IMR-90 (cell line): ENCODE data around the gene DNM3. TPM values are rescaled to one million over a fixed set of nuclear protein-coding genes. Genes with fewer than 3 reads are reported as not detected.

Source experiments
- ATAC-seq: fragments of 200-7000 bp; cut with Tn5 transposase; 2 replicates; pipeline ENCODE4 v1.9.1; 2020; ENCODE audit warnings: low read depth, mild to moderate bottlenecking, moderate library complexity
- BruUV-seq: library from RNA; stranded (reverse); fragments of 400-500 nt; replicated peaks from 2 replicates; lab custom pipeline; 2021; lab: Mats Ljungman, UMichigan
- CTCF ChIA-PET: fragments of 300-600 bp; formaldehyde crosslinking; extraction: SDS; loops from one replicate; lab custom pipeline; 2021; ENCODE audit warnings: antibody characterized with exemption; lab: Yijun Ruan, JAX
- POLR2A ChIA-PET: fragments of 300-600 bp; sonication (Branson Sonifier 250); formaldehyde crosslinking; loops from one replicate; lab custom pipeline; 2022; ENCODE audit warnings: antibody characterized with exemption; ENCODE audit not compliant: unreplicated experiment; lab: Charles Lee
- DNase-seq: peaks from one replicate; pipeline ENCODE4 v3.0.0; 2013
- H2AFZ ChIP-seq: replicated peaks from 2 replicates; pipeline ENCODE3; 2013; ENCODE audit warnings: low read length, mild to moderate bottlenecking; ENCODE audit not compliant: poor library complexity
- H2AK5ac ChIP-seq: 2 replicates; pipeline ENCODE4 v1.6.1; 2013; ENCODE audit warnings: low read depth, low read length, inconsistent platforms
- H2AK9ac ChIP-seq: replicated peaks from 2 replicates; pipeline ENCODE3; 2013; ENCODE audit warnings: mild to moderate bottlenecking, low read depth, low read length, moderate library complexity; ENCODE audit not compliant: poor library complexity
- H2BK120ac ChIP-seq: 2 replicates; pipeline ENCODE4 v1.6.1; 2013; ENCODE audit warnings: low read depth, low read length, inconsistent platforms
- H2BK15ac ChIP-seq: 3 replicates; pipeline ENCODE4 v1.6.1; 2013; ENCODE audit warnings: low read depth, low read length, inconsistent platforms
- H2BK20ac ChIP-seq: 2 replicates; pipeline ENCODE4 v1.6.1; 2013; ENCODE audit warnings: low read depth, mild to moderate bottlenecking, inconsistent platforms, low read length, moderate library complexity
- H2BK5ac ChIP-seq: 2 replicates; pipeline ENCODE4 v1.6.1; 2013; ENCODE audit warnings: mild to moderate bottlenecking, low read depth, low read length, inconsistent platforms; ENCODE audit not compliant: poor library complexity, severe bottlenecking
- H3K14ac ChIP-seq: replicated peaks from 2 replicates; pipeline ENCODE4 v1.6.1; 2013; ENCODE audit warnings: low read depth, low read length, inconsistent platforms
- H3K18ac ChIP-seq: 2 replicates; pipeline ENCODE4 v1.6.1; 2013; ENCODE audit warnings: low read depth, low read length, control low read depth
- H3K23ac ChIP-seq: 2 replicates; pipeline ENCODE4 v1.6.1; 2013; ENCODE audit warnings: low read depth, low read length, inconsistent platforms
- H3K27ac ChIP-seq: 2 replicates; pipeline ENCODE4 v1.5.1; 2013; ENCODE audit warnings: mild to moderate bottlenecking, control low read depth, low read length; ENCODE audit not compliant: insufficient read depth
- H3K27me3 ChIP-seq: 2 replicates; pipeline ENCODE4 v1.6.1; 2013; ENCODE audit warnings: low read length; ENCODE audit not compliant: control insufficient read depth, insufficient read depth
- H3K36me3 ChIP-seq: 2 replicates; pipeline ENCODE4 v1.6.1; 2013; ENCODE audit warnings: low read length, mixed read lengths; ENCODE audit not compliant: control insufficient read depth, insufficient read depth
- H3K4ac ChIP-seq: 2 replicates; pipeline ENCODE4 v1.6.1; 2013; ENCODE audit warnings: low read depth, low read length, inconsistent platforms
- H3K4me1 ChIP-seq: 2 replicates; pipeline ENCODE4 v1.6.1; 2013; ENCODE audit warnings: low read length, mixed read lengths; ENCODE audit not compliant: control insufficient read depth, insufficient read depth
- H3K4me2 ChIP-seq: 2 replicates; pipeline ENCODE4 v1.6.1; 2013; ENCODE audit warnings: low read depth, mild to moderate bottlenecking, control low read depth, low read length, moderate library complexity
- H3K4me3 ChIP-seq: 2 replicates; pipeline ENCODE4 v1.5.1; 2013; ENCODE audit warnings: low read depth, mild to moderate bottlenecking, control low read depth, low read length, moderate library complexity; ENCODE audit not compliant: insufficient read depth
- H3K56ac ChIP-seq: 2 replicates; pipeline ENCODE4 v1.6.1; 2013; ENCODE audit warnings: low read length, inconsistent platforms; ENCODE audit not compliant: insufficient read depth; ENCODE audit errors: extremely low read depth
- H3K79me1 ChIP-seq, 2 experiments: 2 replicates each; pipeline ENCODE4 v1.6.1; 2013; ENCODE audit warnings: low read length in 2 of 2, inconsistent platforms in 1 of 2, low read depth in 1 of 2
- H3K9ac ChIP-seq: 2 replicates; pipeline ENCODE4 v1.6.1; 2013; ENCODE audit warnings: low read depth, low read length, control low read depth
- H3K9me1 ChIP-seq: 2 replicates; pipeline ENCODE4 v1.6.1; 2013; ENCODE audit warnings: low read length, inconsistent platforms; ENCODE audit not compliant: insufficient read depth
- H3K9me3 ChIP-seq: 2 replicates; pipeline ENCODE4 v1.6.1; 2013; ENCODE audit warnings: low read length; ENCODE audit not compliant: control insufficient read depth, insufficient read depth
- H4K20me1 ChIP-seq: 2 replicates; pipeline ENCODE4 v1.6.1; 2013; ENCODE audit warnings: low read length, inconsistent platforms; ENCODE audit not compliant: insufficient read depth
- H4K5ac ChIP-seq: 2 replicates; pipeline ENCODE4 v1.6.1; 2013; ENCODE audit warnings: mild to moderate bottlenecking, low read depth, low read length, control low read depth
- H4K8ac ChIP-seq, 2 experiments: 2 replicates each; pipeline ENCODE4 v1.6.1; 2013; ENCODE audit warnings: low read depth in 2 of 2, low read length in 2 of 2, control low read depth in 1 of 2, inconsistent platforms in 1 of 2
- H4K91ac ChIP-seq: 2 replicates; pipeline ENCODE4 v1.6.1; 2013; ENCODE audit warnings: low read depth, low read length, inconsistent platforms; ENCODE audit not compliant: insufficient read depth
- BHLHE40 ChIP-seq: fragments of 150-350 bp; IDR thresholded peaks from 2 replicates; pipeline ENCODE4 v1.6.1; 2016; ENCODE audit warnings: mild to moderate bottlenecking, low read depth, low read length
- CEBPB ChIP-seq: IDR thresholded peaks from 2 replicates; pipeline ENCODE4 v1.6.1; 2012; ENCODE audit warnings: low read depth, low read length, improper control_type of control experiment
- CHD1 ChIP-seq: IDR thresholded peaks from 2 replicates; pipeline ENCODE4 v1.6.1; 2012; ENCODE audit warnings: low read depth, low read length, improper control_type of control experiment
- MAFK ChIP-seq: IDR thresholded peaks from 2 replicates; pipeline ENCODE4 v1.6.1; 2012; ENCODE audit warnings: low read depth, low read length, improper control_type of control experiment
- NFE2L2 ChIP-seq: fragments of 150-350 bp; IDR thresholded peaks from 2 replicates; pipeline ENCODE4 v1.6.1; 2016; ENCODE audit warnings: low read depth, mild to moderate bottlenecking, low read length
- RAD21 ChIP-seq: IDR thresholded peaks from 2 replicates; pipeline ENCODE4 v1.6.1; 2012; ENCODE audit warnings: low read length, improper control_type of control experiment
- SMC3 ChIP-seq: fragments of 150-350 bp; IDR thresholded peaks from 2 replicates; pipeline ENCODE4 v1.6.1; 2016; ENCODE audit warnings: low read depth, mild to moderate bottlenecking, antibody characterized with exemption, low read length, moderate library complexity
- dilution Hi-C: fragments of 300-500 bp; cut with HindIII; formaldehyde crosslinking; loops from one replicate; pipeline ENCODE4 v1.14.3; 2018; ENCODE audit warnings: low sequenced_read_pairs; ENCODE audit not compliant: unreplicated experiment
- in situ Hi-C: fragments of 300-500 bp; cut with MboI; formaldehyde crosslinking; loops from 3 replicates; pipeline ENCODE4 v1.14.3; 2019; ENCODE audit warnings: low sequenced_read_pairs, inconsistent platforms, mixed read lengths
- intact Hi-C: fragments of 100-400 bp; cut with micrococcal nuclease; formaldehyde crosslinking; loops from 2 replicates; pipeline ENCODE4 v1.10.0; 2022
- polyA plus RNA-seq, 3 experiments: library from polyadenylated mRNA; depleted of rRNA; stranded (reverse); fragments of >200 nt; gene quantifications; 2 replicates each; pipeline ENCODE4 v1.2.3, GENCODE V29; 2012; ENCODE audit warnings: low replicate concordance in 1 of 3
- total RNA-seq: library from RNA; depleted of rRNA; stranded (reverse); fragments of >200 nt; gene quantifications from 2 replicates; pipeline ENCODE4 v1.2.3, GENCODE V29; 2012

Gene DNM3
- total and polyA plus RNA-seq, 2 of the 4 experiments (the other 2 are of a cell fraction), result 0.36 TPM

DNA sequence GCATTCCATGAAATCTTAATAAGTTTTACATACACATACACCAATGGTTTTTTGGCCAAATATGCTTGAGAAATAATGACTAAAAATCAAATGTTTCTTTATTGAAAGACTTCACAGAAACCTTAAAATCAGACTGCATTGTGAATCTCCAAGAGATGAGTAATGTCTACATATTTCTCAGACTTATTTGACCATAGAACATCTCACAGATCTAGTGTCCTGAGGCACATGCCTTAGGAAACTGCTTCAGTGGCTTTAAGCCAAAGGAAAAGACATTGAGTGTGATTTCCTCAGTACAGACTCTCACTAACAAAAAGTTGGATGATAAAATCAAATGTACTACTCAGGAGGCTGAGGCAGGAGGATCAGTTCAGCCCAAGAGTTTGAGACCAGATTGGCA, 573.0 kb downstream of the DNM3 start:
- ATAC-seq, result 0 out of 2 replicates have a peak, but pooled peaks have one; percentile 14
- in situ Hi-C loops, result loop anchor here (25.0 kb wide), 1 partner anchor 602 kb away; no protein-coding TSS in a partner anchor
- H3K4me2 ChIP-seq, result no peak overlapping the region

More for the DNA sequence above, 573.0 kb downstream of the DNM3 start:
- Histone ChIP-seq H4K5ac (no peak overlapping the region), H2AK5ac (no peak overlapping the region), H3K36me3 (no peaks in the 10 kb centered on the region), H3K9me1 (no peaks in the 10 kb centered on the region), H3K4me1 (no peaks in the 10 kb centered on the region), H2BK15ac (no peak overlapping the region), H2BK120ac (no peak overlapping the region), H2AFZ (no peak overlapping the region), H3K18ac (no peak overlapping the region), H3K4ac (no peak overlapping the region), H3K79me1 (no peaks in the 10 kb centered on the region), H3K27ac (no peak overlapping the region), H3K9me3 (no peaks in the 10 kb centered on the region), H3K9ac (no peak overlapping the region), H4K20me1 (no peaks in the 10 kb centered on the region), H3K27me3 (no peaks in the 10 kb centered on the region), H3K4me3 (no peak overlapping the region), H3K56ac (no peak overlapping the region), H3K14ac (no peak overlapping the region), H4K8ac (no peak overlapping the region), H3K23ac (no peak overlapping the region), H2AK9ac (no peak overlapping the region), H2BK5ac (no peak overlapping the region), H4K91ac (no peak overlapping the region), H2BK20ac (no peak overlapping the region)
- TF ChIP-seq CHD1 (no peak), CEBPB (no peak), SMC3 (no peak), NFE2L2 (no peak), RAD21 (no peak), MAFK (no peak), BHLHE40 (no peak; the same call in 1 of the 2 replicates)
- DNase-seq, result peak; percentile 57
- CTCF ChIA-PET, result no interaction called here
- intact Hi-C loops (no loop called here), dilution Hi-C loops (no loop called here)
- BruUV-seq, result no TSS peak
- POLR2A ChIA-PET, result no interaction called here
